Measurements from ENCODE around the gene RBKS.

DNA sequence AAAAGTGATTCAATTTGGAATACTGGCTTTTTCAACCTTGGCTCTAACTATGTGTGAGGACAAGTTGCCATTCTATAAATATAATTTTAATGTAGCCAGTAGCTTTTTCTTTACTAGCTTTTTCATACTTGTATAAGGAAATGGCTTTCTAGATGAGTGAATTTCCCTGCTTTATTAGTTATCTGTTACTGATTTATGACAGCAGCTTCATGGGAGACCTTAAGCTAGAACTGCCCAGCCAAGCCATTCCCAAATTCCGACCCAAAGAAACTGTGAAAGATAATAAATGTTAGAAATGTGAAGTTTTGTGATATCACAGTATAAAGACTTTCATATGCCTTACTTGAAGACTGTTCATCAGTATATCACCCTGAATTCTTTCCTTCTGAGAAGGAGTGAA lies 32.7 kb upstream of the RBKS start:
- TF ChIP-seq, protein P1, sequence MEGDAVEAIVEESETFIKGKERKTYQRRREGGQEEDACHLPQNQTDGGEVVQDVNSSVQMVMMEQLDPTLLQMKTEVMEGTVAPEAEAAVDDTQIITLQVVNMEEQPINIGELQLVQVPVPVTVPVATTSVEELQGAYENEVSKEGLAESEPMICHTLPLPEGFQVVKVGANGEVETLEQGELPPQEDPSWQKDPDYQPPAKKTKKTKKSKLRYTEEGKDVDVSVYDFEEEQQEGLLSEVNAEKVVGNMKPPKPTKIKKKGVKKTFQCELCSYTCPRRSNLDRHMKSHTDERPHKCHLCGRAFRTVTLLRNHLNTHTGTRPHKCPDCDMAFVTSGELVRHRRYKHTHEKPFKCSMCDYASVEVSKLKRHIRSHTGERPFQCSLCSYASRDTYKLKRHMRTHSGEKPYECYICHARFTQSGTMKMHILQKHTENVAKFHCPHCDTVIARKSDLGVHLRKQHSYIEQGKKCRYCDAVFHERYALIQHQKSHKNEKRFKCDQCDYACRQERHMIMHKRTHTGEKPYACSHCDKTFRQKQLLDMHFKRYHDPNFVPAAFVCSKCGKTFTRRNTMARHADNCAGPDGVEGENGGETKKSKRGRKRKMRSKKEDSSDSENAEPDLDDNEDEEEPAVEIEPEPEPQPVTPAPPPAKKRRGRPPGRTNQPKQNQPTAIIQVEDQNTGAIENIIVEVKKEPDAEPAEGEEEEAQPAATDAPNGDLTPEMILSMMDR (IDR thresholded peaks at IDR 0.05): no peak
- TF ChIP-seq POLR2AphosphoS5 (IDR thresholded peaks at IDR 0.05; ENCODE audit: low read depth, low read length) (no peak), TCF12 (IDR thresholded peaks at IDR 0.05) (no peak), JUND (IDR thresholded peaks at IDR 0.05) (no peak), RCOR1 (IDR thresholded peaks at IDR 0.05; ENCODE audit: low read length) (no peak), ELF1 (IDR thresholded peaks at IDR 0.05) (no peak), EP300 (IDR thresholded peaks at IDR 0.05; ENCODE audit: borderline replicate concordance in 1 of 2, low read depth in 1 of 2, low read length in 1 of 2) (no peak), MXI1 (IDR thresholded peaks at IDR 0.05; ENCODE audit: low read depth, low read length) (no peak), EZH2phosphoT487 (IDR thresholded peaks at IDR 0.05; ENCODE audit: borderline replicate concordance, low read depth) (no peak), RFX5 (IDR thresholded peaks at IDR 0.05; ENCODE audit: low read length) (no peak), TAF1 (IDR thresholded peaks at IDR 0.05; ENCODE audit: borderline replicate concordance, low read depth, low read length) (no peak)
- TF ChIP-seq, protein P2, sequence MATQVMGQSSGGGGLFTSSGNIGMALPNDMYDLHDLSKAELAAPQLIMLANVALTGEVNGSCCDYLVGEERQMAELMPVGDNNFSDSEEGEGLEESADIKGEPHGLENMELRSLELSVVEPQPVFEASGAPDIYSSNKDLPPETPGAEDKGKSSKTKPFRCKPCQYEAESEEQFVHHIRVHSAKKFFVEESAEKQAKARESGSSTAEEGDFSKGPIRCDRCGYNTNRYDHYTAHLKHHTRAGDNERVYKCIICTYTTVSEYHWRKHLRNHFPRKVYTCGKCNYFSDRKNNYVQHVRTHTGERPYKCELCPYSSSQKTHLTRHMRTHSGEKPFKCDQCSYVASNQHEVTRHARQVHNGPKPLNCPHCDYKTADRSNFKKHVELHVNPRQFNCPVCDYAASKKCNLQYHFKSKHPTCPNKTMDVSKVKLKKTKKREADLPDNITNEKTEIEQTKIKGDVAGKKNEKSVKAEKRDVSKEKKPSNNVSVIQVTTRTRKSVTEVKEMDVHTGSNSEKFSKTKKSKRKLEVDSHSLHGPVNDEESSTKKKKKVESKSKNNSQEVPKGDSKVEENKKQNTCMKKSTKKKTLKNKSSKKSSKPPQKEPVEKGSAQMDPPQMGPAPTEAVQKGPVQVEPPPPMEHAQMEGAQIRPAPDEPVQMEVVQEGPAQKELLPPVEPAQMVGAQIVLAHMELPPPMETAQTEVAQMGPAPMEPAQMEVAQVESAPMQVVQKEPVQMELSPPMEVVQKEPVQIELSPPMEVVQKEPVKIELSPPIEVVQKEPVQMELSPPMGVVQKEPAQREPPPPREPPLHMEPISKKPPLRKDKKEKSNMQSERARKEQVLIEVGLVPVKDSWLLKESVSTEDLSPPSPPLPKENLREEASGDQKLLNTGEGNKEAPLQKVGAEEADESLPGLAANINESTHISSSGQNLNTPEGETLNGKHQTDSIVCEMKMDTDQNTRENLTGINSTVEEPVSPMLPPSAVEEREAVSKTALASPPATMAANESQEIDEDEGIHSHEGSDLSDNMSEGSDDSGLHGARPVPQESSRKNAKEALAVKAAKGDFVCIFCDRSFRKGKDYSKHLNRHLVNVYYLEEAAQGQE (IDR thresholded peaks at IDR 0.05; ENCODE audit: low read depth, low read length): no peak
- TF ChIP-seq, protein P3, sequence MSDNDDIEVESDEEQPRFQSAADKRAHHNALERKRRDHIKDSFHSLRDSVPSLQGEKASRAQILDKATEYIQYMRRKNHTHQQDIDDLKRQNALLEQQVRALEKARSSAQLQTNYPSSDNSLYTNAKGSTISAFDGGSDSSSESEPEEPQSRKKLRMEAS (IDR thresholded peaks at IDR 0.05; ENCODE audit: low read depth): no peak
- TF ChIP-seq, protein P4, sequence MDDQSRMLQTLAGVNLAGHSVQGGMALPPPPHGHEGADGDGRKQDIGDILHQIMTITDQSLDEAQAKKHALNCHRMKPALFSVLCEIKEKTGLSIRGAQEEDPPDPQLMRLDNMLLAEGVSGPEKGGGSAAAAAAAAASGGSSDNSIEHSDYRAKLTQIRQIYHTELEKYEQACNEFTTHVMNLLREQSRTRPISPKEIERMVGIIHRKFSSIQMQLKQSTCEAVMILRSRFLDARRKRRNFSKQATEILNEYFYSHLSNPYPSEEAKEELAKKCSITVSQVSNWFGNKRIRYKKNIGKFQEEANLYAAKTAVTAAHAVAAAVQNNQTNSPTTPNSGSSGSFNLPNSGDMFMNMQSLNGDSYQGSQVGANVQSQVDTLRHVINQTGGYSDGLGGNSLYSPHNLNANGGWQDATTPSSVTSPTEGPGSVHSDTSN (IDR thresholded peaks at IDR 0.05): no peak

All from SK-N-SH (cell line).